ENCODE data around the gene KLHL30.

- TF ChIP-seq, protein P1, sequence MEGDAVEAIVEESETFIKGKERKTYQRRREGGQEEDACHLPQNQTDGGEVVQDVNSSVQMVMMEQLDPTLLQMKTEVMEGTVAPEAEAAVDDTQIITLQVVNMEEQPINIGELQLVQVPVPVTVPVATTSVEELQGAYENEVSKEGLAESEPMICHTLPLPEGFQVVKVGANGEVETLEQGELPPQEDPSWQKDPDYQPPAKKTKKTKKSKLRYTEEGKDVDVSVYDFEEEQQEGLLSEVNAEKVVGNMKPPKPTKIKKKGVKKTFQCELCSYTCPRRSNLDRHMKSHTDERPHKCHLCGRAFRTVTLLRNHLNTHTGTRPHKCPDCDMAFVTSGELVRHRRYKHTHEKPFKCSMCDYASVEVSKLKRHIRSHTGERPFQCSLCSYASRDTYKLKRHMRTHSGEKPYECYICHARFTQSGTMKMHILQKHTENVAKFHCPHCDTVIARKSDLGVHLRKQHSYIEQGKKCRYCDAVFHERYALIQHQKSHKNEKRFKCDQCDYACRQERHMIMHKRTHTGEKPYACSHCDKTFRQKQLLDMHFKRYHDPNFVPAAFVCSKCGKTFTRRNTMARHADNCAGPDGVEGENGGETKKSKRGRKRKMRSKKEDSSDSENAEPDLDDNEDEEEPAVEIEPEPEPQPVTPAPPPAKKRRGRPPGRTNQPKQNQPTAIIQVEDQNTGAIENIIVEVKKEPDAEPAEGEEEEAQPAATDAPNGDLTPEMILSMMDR (IDR thresholded peaks at IDR 0.05; ENCODE audit: low read length), result no peak
- no peak for TF ChIP-seq EZH2 (optimal IDR thresholded peaks at IDR 0.05; ENCODE audit: low read depth, low read length)
These were observed 43.3 kb upstream of the KLHL30 start for GRCh38 chr2:238095143-238095542.
